ENCODE measurements around the gene OR2M2.

The OR2M2 gene

GRCh38 chr1:248215880-248216279 is 41.3 kb downstream of the OR2M2 start:
- Mint-ChIP-seq H3K9me3 (no peaks in the 10 kb centered on the region), H3K4me1 (no peaks in the 10 kb centered on the region), H3K4me3 (no peak overlapping the region), H3K27ac (no peak overlapping the region), H3K36me3 (no peaks in the 10 kb centered on the region), H3K27me3 (peaks cover 7% of the 10 kb centered on the region)

GRCh38 chr1:248225537-248225936 is 50.9 kb downstream of the OR2M2 start:
- Mint-ChIP-seq H3K27ac (no peak overlapping the region), H3K9me3 (peaks cover 18% of the 10 kb centered on the region), H3K36me3 (no peaks in the 10 kb centered on the region), H3K4me1 (no peaks in the 10 kb centered on the region), H3K27me3 (peaks cover 7% of the 10 kb centered on the region), H3K4me3 (no peak overlapping the region)

- Mint-ChIP-seq H3K36me3 (no peaks in the 10 kb centered on the region), H3K4me1 (no peaks in the 10 kb centered on the region), H3K27ac (no peak overlapping the region), H3K9me3 (peaks cover 18% of the 10 kb centered on the region), H3K27me3 (peaks cover 8% of the 10 kb centered on the region), H3K4me3 (no peak overlapping the region)
These were observed 54.8 kb downstream of the OR2M2 start for GRCh38 chr1:248229360-248229908.
